AG04450 (cell line): ENCODE results near the gene L3MBTL1. TPM values are rescaled to one million over a fixed set of nuclear protein-coding genes. Genes with fewer than 3 reads are reported as not detected.
A peak's percentile ranks its signal among the peaks of the same experiment; 100 is the strongest.
"Not testable (repeated sequence)": the region's sequence is repeated elsewhere in the genome, so short reads cannot be mapped to it uniquely, and the experiment has no call there.

ENCODE experiments used
- CTCF ChIA-PET: fragments of 300-600, 350-600 bp; formaldehyde crosslinking; extraction: SDS; loops from one replicate; lab custom pipeline; 2022; ENCODE audit warnings: antibody characterized with exemption, inconsistent platforms; lab: Charles Lee
- POLR2A ChIA-PET: fragments of 350-600 bp; formaldehyde crosslinking; extraction: SDS; loops from one replicate; lab custom pipeline; 2021; ENCODE audit warnings: antibody characterized with exemption, inconsistent platforms; lab: Yijun Ruan, JAX
- DNase-seq: peaks from one replicate; pipeline ENCODE4 v3.0.0-alpha.2; 2011; ENCODE audit warnings: low read depth, low spot score
- H3K27ac ChIP-seq: one replicate; pipeline ENCODE4 v1.5.1; 2012; ENCODE audit warnings: low read depth, low read length, control low read depth
- H3K27me3 ChIP-seq: one replicate; pipeline ENCODE4 v1.6.0; 2012; ENCODE audit warnings: low read length; ENCODE audit not compliant: control insufficient read depth, insufficient read depth
- H3K4me3 ChIP-seq: 2 replicates; pipeline ENCODE4 v1.5.1; 2011; ENCODE audit warnings: mild to moderate bottlenecking, low read depth, low read length, control low read depth
- H3K9me3 ChIP-seq: 2 replicates; pipeline ENCODE4 v1.5.1; 2012; ENCODE audit warnings: low read length; ENCODE audit not compliant: control insufficient read depth, insufficient read depth
- CTCF ChIP-seq: IDR thresholded peaks from 2 replicates; pipeline ENCODE4 v1.5.1; 2011; ENCODE audit warnings: low read depth, low read length, control low read depth, inconsistent platforms
- polyA plus RNA-seq: library from polyadenylated mRNA; depleted of rRNA; stranded (reverse); fragments of >200 nt; gene quantifications from 2 replicates; pipeline ENCODE4 v1.2.3, GENCODE V29; 2011

The L3MBTL1 gene
- polyA plus RNA-seq, 1 experiment = 3.0 TPM

DNA sequence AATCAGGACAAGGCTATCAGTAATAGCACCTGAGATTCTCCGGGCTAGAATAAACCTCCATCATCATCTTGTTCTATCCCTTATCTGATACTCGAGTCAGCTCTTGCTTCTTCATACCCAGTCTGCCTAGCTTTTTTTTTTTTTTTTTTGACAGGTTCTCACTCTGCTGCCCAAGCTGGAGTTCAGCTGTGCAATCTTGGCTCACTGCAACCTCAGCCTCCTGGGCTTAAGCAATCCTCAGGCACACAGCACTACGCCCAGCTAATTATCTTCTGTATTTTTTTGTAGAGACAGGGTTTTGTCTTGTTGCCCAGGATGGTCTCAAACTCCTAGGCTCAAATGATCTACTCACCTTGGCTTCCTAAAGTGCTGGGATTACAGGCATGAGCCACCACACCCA is 30.3 kb upstream of the L3MBTL1 start:
- no peak for DNase-seq
- Histone ChIP-seq H3K27ac (no peak overlapping the region), H3K4me3 (no peak overlapping the region), H3K27me3 (peaks cover 9% of the 10 kb centered on the region), H3K9me3 (no peaks in the 10 kb centered on the region)
- TF ChIP-seq CTCF = no peak
- CTCF ChIA-PET = no interaction called here
- POLR2A ChIA-PET = interaction anchor here (0.7 to 1.5 kb wide), 2 partner anchors 11 to 51 kb away, joined by 3 to 4 read pairs; no protein-coding TSS in a partner anchor

GRCh38 chr20:43477619-43478018 is 29.9 kb upstream of the L3MBTL1 start:
- Histone ChIP-seq H3K27me3 (peaks cover 9% of the 10 kb centered on the region), H3K9me3 (no peaks in the 10 kb centered on the region), H3K4me3 (no peak overlapping the region), H3K27ac (no peak overlapping the region)
- ChIA-PET POLR2A (interaction anchor here (1.5 kb wide), 1 partner anchor 12 kb away, joined by 3 read pairs; no protein-coding TSS in a partner anchor), CTCF (no interaction called here)
- TF ChIP-seq CTCF = no peak
- DNase-seq = no peak

DNA sequence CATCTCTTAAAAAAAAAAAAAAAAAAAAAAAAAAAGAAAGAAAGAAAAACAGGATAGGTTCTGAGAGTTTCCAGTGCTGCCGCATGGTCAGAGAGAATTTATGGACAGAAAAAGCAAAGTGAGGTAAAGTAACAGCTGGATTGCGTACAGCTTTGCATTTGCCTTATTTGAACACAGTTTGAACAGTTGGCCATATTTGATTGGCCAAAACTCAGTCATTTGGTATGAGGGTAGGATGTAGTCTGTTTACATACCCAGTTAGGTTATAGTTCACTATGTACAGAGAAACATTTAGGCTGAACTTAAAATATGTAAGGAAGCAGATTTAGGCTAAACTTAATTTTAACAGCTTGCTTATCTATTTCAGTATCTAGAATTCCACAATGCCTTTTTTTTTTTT is 17.5 kb upstream of the L3MBTL1 start:
- ChIA-PET CTCF (interaction anchor here (0.6 kb wide), 1 partner anchor 34 kb away, joined by 4 read pairs; no protein-coding TSS in a partner anchor), POLR2A (interaction anchor here (1.2 to 1.6 kb wide), 2 partner anchors 25 to 33 kb away, joined by 3 to 11 read pairs; partner anchors contain the start of gene SRSF6)
- TF ChIP-seq CTCF = no peak
- Histone ChIP-seq H3K27ac (no peak overlapping the region), H3K4me3 (no peak overlapping the region), H3K9me3 (no peaks in the 10 kb centered on the region; the same call in 1 of the 2 replicates), H3K27me3 (no peaks in the 10 kb centered on the region)
- peak; percentile 6 for DNase-seq

GRCh38 chr20:43492101-43492500 is 15.4 kb upstream of the L3MBTL1 start:
- Histone ChIP-seq H3K4me3 (no peak overlapping the region), H3K27me3 (no peaks in the 10 kb centered on the region), H3K9me3 (no peaks in the 10 kb centered on the region; the same call in 1 of the 2 replicates), H3K27ac (no peak overlapping the region)
- DNase-seq = no peak
- TF ChIP-seq CTCF = no peak
- CTCF ChIA-PET = no interaction called here
- POLR2A ChIA-PET = no interaction called here

GRCh38 chr20:43495388-43495787 is 12.1 kb upstream of the L3MBTL1 start:
- no peaks in the 10 kb centered on the region for H3K27me3 ChIP-seq
- no peak for TF ChIP-seq CTCF
- CTCF ChIA-PET = interaction anchor here (0.5 kb wide), 1 partner anchor 307 kb away, joined by 3 read pairs; no protein-coding TSS in a partner anchor
- H3K27ac ChIP-seq = no peak overlapping the region
- no peaks in the 10 kb centered on the region for H3K9me3 ChIP-seq
- DNase-seq = no peak
- no peak overlapping the region for H3K4me3 ChIP-seq
- POLR2A ChIA-PET = no interaction called here

GRCh38 chr20:43502021-43502420 is 5.5 kb upstream of the L3MBTL1 start:
- peaks cover 20% of the 10 kb centered on the region for H3K27me3 ChIP-seq
- DNase-seq = not testable (repeated sequence)

More at GRCh38 chr20:43502021-43502420, 5.5 kb upstream of the L3MBTL1 start:
- H3K4me3 ChIP-seq, CTCF ChIA-PET, H3K27ac ChIP-seq, POLR2A ChIA-PET, H3K9me3 ChIP-seq: not testable (repeated sequence)
